HG03103 (cell line): ENCODE data around the gene GIGYF2.
"Not testable (repeated sequence)": the region's sequence is repeated elsewhere in the genome, so short reads cannot be mapped to it uniquely, and the experiment has no call there.

ENCODE experiments used
- ATAC-seq: cut with Tn5 transposase; IDR thresholded peaks from one replicate; pipeline ENCODE4 v1.9.1; 2021; ENCODE audit warnings: low read depth; ENCODE audit not compliant: unreplicated experiment

The GIGYF2 gene

DNA sequence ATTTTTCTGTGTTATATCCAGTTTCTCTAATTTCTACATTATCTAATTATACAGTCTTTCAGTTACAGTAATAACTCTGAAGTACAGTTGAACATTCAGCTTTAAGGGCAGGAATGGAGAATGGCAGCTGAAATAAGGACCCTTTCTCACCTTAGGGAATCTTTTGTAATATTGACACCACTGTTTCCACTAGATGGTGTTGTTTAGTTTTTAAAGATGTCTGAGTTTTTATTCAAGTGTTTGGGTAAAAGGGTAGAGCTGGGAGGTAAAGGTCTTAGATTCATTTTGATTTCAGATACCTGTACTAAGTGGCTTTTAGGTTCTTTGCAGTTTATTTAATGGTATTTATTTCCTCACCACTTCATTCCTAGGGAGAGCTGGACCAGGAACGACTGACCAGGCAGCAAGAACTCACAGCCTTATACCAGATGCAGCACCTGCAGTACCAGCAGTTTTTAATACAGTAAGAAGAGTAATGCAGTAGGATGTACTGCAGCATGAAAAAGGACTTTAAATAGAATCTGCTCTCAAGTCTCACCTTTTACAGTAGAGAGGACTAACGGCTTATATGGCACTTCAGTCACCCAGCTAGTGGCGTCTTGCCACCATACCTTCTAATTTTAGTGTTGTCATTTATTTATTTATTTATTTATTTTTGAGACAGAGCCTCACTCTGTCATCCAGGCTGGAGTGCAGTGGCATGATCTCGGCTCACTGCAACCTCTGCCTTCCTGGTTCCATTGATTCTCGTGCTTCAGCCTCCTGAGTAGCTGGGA lies 112.4 kb downstream of the GIGYF2 start:
- ATAC-seq: no peak

DNA sequence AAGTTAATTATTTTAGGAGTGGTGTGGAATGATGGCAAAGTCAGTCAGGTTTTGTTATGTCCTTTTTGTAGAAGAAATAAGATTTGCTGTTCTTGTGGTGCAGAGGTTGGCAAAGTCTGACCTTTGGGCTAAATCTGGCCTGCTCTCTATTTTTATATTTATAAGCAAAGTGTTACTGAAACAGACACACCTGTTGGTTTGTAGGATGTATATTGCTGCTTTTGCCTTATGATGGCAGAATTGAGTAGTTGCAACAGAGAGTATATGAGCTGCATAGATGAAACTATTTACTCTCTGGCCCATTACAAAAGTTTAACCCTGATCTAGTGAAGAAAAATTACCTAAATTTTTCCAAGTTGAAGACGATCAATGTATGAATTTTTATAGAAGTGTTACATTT lies 113.3 kb downstream of the GIGYF2 start:
- no peak for ATAC-seq

DNA sequence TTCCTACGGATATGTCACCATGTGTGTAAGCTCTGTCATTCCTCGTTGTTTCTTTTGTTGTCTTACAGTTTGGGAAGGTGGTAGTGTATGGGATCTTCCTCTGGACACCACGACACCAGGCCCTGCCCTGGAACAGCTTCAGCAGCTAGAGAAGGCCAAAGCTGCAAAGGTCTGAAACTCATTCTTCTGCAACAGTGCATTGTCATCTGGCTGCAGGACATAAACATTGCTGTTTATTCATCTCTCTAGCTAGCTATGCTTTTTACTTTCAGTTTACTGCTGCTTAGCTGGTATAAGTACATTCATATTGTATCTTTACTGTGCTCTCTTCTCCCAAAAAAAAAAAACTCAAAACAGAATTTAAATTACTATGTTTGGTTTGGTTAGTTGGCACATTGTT lies 118.4 kb downstream of the GIGYF2 start:
- ATAC-seq: no peak

DNA sequence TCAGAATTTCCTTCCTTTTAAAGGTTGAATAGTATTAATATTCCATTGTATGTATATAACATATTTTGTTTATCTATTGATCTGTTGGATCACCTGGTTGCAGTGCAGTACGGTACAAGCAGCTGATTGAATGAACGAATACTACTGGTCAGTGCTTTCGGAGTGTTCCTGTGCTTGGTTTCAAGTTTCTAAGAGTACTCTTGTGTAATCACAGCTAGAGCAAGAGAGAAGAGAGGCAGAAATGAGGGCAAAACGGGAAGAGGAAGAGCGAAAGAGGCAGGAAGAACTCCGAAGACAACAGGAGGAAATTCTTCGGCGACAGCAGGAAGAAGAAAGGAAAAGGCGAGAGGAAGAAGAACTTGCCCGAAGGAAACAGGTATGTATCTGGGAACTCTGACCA lies 119.5 kb downstream of the GIGYF2 start:
- ATAC-seq: no peak

DNA sequence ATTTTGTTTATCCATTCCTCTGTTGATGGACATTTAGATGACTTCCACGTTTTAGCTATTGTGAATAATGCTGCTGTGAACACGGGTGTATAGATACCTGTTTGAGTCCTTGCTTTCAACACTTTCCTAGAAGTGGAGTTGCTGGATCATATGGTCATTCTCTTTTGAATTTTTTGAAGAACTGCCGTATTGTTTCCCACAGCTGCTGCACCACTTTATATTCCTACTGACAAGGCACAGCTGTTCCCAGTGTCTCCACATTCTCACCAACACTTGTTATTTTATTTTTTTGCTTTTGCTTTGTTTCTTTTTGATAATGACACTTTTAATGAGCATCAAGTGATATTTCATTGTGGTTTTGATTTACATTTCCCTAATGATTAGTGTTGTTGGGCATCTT lies 120.6 kb downstream of the GIGYF2 start:
- no peak for ATAC-seq

DNA sequence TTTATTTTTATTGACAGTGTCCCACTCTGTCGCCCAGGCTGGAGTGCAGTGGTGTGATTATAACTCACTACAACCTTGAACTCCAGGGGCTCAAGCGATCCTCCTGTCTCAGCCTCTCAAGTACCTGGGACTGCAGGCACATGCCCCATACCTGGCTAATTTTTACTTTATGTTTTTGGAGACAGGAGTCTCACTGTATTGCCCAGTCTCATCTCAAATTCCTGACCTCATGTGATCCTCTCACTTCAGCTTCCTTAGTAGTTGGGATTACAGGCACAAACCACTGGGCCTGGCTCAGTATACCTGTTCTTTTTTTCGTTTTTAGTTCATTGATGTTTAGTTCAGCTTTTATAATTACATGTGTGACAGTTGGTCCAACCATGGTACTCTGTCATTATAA lies 132.9 kb downstream of the GIGYF2 start:
- no peak for ATAC-seq

DNA sequence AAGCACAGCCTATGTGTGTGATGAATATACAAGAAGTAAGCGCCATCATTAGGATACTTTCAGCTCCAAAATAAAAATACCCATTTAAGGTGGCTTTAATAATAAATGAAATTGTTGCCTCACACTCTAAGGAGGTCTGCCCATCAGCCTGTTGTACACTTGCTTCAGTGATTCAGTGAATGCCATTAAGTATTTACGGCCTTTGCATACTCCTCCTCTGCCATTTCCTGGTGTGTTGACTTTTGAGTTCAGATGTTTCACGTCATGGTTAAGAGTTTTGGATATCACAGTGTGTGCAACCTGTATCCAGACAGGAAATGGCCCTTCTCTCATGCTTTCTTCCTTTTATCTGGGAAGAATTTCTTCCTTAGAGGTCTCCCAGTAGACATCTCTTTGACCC lies 134.4 kb downstream of the GIGYF2 start:
- no peak for ATAC-seq

DNA sequence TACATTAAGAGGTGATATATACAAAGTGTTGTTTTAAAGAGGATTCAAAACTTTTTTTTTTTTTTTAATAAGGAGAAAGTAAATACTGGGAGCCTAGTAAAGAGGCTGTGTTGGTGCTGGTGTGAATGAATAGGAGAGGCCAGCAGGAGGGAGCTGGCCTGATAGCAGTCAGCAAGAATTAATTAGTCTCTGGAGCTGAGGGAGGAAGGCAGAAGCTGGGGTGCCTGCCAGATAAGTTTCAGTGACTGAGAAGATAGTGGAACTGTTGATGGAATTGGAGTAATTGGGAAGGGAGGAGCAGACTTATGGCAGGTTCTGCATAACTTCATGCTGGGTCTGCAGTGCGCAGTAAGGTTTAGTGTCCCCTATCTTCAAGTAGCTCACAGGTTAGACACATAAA lies 136.7 kb downstream of the GIGYF2 start:
- no peak for ATAC-seq

DNA sequence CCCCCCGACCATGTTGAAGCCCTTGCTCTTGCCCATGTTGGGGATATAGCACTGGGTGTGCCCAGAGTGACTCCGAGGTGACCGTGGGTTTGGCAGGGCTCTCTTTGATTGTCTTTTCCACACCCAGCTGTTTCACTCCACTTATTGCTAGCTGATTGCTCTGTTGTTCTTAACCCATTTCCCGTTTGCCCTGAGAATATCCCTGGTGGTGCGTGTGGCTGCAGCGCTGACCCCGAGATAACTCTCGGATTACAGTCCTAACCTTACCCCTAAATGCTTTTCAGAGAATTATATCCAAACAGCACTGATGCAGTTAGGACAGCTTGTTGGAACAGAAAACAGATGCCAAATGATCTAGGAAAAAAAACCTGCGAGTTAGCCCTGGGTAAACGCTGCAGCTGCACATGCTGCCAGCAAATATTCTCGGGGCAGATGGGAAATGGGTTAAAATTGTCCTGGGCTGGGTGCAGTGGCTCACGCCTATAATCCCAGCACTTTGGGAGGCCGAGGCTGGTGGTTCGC lies 138.6 kb downstream of the GIGYF2 start:
- no peak for ATAC-seq

DNA sequence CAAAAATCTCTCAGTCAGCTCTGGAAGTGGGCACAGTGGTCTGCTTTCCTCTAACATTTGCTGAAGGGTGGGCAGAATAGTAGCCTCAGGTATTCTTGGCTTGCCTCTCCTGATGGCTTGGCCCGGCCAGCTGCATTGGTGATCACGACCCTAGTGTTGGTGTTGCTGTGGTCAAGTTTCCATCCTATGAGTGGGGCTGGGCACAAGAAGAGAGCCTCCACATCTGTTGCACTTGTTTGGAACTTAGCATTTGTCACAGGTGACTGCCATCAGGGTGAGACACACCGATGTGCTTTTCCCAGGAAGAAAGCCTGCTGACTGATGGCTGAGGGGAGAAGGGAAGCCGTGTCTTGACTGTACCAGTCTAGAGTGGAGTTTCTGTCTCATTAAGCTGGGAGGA lies 139.8 kb downstream of the GIGYF2 start:
- ATAC-seq: no peak

DNA sequence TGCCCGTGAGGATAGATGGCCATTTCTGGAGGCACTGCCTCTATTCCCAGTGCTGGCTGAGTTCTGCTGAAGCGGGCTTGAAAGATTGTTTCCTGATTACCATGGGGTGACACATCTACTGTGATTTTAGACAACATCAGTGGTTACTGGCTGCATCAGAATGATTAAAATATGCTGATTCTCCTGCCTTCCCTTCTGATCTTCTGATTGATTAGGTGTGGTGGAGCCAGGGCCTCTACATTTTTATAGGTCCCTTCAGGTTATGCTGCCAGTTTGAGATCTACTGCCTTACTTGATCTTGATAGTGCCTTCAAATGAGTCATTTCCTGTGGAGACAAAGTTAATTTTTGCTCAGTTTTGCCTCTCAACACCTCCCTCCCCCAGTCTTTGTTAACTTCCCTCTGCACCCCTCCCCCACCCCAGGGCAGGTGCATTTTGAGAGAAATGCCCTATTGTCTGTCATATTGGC lies 141.3 kb downstream of the GIGYF2 start:
- ATAC-seq: peak; percentile 75

DNA sequence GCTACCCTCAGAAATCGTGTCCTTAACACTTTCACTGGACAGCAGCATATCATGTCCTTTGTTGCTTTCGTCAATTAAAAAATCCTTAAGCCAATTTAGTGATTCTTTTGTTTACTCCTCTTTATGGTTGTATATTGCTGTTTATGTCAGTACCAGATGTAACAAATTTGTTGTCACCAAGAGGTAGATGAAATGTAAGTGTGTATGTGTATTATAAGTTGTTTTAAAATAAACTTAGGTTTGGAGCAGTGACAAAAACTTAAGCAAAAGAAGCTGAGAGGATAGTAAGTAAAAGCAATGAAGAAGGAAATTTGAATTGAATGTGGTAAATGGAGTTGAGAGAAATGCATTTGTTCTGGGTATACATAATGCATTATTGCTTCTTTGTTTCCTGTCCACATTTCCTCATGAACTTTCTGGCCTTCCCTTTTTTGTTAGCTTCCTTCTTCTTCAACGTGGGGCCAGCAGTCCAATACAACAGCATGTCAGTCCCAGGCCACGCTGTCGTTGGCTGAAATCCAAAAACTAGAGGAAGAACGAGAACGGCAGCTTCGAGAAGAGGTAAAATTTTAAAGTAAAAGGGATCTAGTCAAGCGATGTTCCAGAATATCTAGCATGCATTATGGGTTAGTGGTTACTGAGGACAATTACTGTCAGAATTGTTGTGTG lies 142.4 kb downstream of the GIGYF2 start:
- ATAC-seq: no peak

DNA sequence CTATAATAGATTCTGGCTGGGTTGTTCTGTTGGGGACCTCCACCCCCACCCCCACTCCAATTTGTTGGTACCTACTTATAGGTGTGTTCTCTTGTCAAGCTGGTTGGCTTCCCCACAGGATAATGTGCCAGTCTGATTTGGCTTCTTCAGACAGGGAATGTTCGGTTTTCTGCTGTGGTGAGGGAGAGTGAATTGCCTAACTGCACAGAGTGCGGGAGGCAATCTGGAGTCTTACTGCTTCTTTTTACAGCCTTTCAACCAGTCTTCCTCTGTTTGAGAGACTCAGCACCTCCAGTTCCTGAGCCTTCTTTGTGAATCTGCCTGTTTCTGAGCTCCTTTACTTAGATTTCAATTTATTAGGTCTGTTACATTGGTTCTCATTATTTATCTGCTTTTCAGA lies 145.6 kb downstream of the GIGYF2 start:
- no peak for ATAC-seq

DNA sequence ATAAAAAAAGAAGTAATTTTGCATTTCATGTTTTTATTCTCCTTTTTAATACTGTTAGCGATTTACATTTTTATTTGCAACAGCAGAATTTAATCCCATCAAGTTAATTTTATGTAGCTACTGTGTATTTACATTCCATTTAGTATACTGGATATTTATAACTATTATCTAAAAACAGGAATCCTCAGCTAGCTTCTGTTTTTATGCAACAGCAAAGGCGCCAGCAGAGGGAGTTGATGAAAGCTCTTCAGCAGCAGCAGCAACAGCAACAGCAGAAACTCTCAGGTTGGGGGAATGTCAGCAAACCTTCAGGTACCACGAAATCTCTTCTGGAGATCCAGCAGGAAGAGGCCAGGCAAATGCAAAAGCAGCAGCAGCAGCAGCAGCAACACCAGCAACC lies 146.7 kb downstream of the GIGYF2 start:
- ATAC-seq: no peak

DNA sequence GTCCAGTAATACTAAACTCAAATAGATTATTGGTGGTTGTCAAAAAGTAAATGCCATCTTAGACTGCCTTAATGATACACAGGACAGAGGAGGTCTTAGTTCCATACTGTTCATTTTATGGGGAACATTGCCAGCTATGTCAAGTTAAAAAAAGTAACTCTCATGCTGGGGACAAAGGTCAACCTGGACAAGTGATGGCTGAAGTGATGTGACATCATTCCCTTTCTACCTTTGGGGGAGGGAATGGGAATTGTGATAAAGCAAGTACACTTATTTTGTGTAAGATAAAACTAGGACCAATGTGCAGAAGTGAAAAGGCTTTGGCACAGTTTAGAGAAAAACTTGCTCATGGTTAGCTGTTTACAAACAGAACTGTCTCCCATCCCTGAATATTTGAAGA lies 148.9 kb downstream of the GIGYF2 start:
- ATAC-seq: no peak

DNA sequence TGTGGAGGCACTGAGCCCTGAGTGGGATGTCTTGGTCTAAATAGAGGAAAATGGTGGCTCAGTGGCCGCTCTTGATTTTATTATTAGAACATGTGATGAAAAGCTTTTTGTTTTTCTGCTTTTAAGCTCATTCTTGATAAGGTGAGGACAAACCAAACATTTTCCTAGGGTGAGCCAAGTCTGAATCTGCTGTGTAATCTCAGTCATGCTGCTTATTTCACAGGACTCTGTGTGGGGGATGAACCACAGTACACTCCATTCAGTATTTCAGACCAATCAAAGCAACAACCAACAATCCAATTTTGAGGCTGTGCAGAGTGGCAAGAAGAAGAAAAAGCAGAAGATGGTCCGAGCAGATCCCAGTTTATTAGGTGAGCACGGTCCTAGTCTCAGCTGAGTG lies 152.9 kb downstream of the GIGYF2 start:
- no peak for ATAC-seq

DNA sequence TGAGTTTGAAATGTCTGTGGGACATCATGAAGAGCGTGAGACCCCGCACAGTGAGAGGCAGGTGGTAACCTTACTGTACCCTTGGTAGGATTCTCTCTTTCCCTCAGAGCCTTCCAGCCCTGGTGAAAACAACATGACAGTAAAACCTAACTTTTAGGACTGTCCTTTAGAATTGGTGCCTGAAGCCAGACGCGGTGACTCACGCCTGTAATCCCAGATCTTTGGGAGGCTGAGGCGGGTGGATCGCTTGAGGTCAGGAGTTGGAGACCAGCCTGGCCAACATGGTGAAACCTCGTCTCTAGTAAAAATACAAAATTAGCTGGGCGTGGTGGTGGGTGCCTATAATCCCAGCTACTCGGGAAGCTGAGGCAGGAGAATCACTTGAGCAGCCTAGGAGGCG lies 154.9 kb downstream of the GIGYF2 start:
- not testable (repeated sequence) for ATAC-seq

DNA sequence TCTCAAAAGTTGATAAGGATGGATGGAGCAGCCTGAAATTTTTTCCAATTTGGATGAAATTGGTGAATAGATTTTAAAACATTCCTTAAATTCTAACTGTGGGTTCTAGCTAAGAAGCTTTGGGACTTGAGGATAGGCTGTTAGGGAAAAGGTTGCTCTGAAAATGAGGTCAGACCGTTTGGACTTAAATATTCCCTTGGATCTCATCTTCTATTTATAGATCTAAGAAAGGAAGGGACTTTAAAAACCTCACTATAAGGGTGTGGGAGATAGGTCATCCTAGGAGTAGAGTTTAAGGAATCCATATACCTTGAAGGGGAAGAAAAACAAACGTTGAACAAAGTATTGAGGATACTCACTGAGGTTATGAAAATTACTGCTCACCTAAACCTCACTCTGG lies 155.5 kb downstream of the GIGYF2 start:
- no peak for ATAC-seq

DNA sequence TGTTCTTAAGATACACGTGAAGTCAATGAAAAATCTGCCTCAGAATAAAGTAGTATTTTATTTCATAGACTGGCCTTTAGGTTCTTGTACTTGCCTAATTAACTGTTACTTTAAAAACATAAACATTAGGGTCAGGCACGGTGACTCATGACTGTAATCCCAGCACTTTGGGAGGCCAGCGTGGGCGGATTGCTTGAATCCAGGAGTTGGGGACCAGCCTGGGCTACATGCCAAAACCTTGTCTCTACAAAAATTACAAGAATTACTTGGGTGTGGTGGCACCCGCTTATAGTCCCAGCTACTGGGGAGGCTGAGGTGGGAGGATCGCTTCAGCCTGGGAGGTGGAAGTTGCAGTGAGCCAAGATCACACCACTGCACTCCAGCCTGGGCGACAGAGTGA lies 157.0 kb downstream of the GIGYF2 start:
- ATAC-seq: no peak

DNA sequence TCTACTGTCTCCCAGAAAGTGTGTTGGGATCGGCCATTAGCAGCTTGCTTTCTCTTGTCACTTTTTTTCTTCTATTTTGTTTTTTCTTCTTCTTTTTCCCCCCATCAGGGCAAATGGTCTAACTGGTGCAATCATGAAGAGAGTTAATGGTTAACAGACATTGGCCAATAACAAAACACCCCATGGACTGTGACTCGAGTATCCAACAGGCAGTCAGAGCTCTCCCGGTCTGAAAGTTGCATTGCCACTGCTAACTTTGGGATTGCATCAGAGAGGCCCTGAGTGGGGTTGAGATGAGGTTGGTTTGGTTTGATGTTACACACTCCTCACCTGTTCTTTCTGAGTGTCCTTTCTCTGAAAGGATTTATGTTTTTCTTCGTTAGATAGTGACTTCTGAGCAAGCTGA lies 160.0 kb downstream of the GIGYF2 start:
- no peak for ATAC-seq

DNA sequence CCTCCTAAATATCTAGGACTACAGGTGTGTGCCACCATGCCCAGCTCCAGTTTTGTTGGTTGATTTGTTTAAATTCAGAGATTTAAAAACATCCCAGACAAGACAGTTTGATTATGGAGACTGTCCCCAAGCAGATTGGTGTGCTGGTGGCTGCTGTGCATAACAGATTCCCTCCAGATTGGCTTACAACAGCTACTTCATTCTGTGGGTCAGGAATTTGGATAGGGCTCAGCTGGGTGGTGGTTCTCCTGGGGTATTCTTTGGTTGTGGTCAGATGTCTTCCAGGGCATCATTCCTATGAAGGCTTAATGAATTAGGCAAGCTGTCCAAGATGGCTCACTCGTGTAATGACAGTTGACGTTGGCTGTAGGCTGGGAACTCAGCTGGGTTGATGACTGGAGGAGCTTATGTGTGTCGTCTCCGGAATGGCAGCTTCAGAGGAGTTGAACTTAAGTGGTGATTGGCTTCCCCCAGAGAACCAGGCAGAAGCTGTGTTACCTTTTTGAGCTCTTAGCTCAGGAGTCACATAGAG lies 162.3 kb downstream of the GIGYF2 start:
- ATAC-seq: no peak
